H1 (cell line): ENCODE data around the gene FBN2. TPM values are rescaled to one million over a fixed set of nuclear protein-coding genes. Genes with fewer than 3 reads are reported as not detected.

Source experiments
- BACH1 ChIP-seq: IDR thresholded peaks from 2 replicates; pipeline ENCODE4 v1.6.1; 2012; ENCODE audit warnings: low read length, improper control_type of control experiment
- CBX5 ChIP-seq: fragments of 300-800, 300-1000 bp; sonication (generic); IDR thresholded peaks from 2 replicates; pipeline ENCODE4 v1.7.1; 2016; ENCODE audit warnings: antibody characterized with exemption, low read length, low read depth
- EZH2 ChIP-seq: fragments of 200-600 bp; sonication (generic); IDR thresholded peaks from 2 replicates; pipeline ENCODE4 v1.7.1; 2012; ENCODE audit warnings: low read depth, mild to moderate bottlenecking, moderate library complexity, low read length, inconsistent platforms; ENCODE audit not compliant: severe bottlenecking
- GTF2F1 ChIP-seq: IDR thresholded peaks from 2 replicates; pipeline ENCODE4 v1.6.1; 2012; ENCODE audit warnings: low read depth, low read length, improper control_type of control experiment, borderline replicate concordance
- JUND ChIP-seq: IDR thresholded peaks from 2 replicates; pipeline ENCODE4 v1.6.1; 2011; ENCODE audit warnings: mild to moderate bottlenecking, improper control_type of control experiment, low read length
- MAFK ChIP-seq: IDR thresholded peaks from 2 replicates; pipeline ENCODE4 v1.6.1; 2012; ENCODE audit warnings: low read depth, mild to moderate bottlenecking, improper control_type of control experiment, low read length
- SIRT6 ChIP-seq: IDR thresholded peaks from one replicate; pipeline ENCODE4 v1.7.1; 2012; ENCODE audit warnings: low read length, inconsistent platforms
- SP1 ChIP-seq: IDR thresholded peaks from 2 replicates; pipeline ENCODE4 v1.6.1; 2011; ENCODE audit warnings: low read depth, low read length
- TAF1 ChIP-seq: IDR thresholded peaks from 2 replicates; pipeline ENCODE4 v1.6.1; 2011; ENCODE audit warnings: mild to moderate bottlenecking, low read depth, low read length
- TCF12 ChIP-seq: IDR thresholded peaks from 2 replicates; pipeline ENCODE4 v1.6.1; 2011; ENCODE audit warnings: low read depth, mild to moderate bottlenecking, low read length
- ZNF274 ChIP-seq: IDR thresholded peaks from 2 replicates; pipeline ENCODE4 v1.7.0; 2012; ENCODE audit warnings: low read length, borderline replicate concordance; ENCODE audit errors: extremely low read depth
- polyA plus RNA-seq, 7 experiments: library from polyadenylated mRNA; depleted of rRNA in 3 of 7; stranded (reverse) in 5 of 7; unstranded in 2 of 7; fragments of >200 nt in 5 of 7; fragments of 200-250 nt in 2 of 7; gene quantifications; 1 replicate in 5 of 7; 2 replicates in 1 of 7; 4 replicates in 1 of 7; pipeline versions ENCODE4 v1.2.1 to v1.2.3, GENCODE V29; 2011 to 2013; ENCODE audit warnings: missing spikeins in 2 of 7, mixed read lengths in 2 of 7
- total RNA-seq: library from RNA; stranded (reverse); fragmentation: NEBNext Ultra II Directional; extraction: Animal tissue kit (Norgen Biotek cat#: 25700); gene quantifications from 2 replicates; pipeline ENCODE4 v1.2.1, GENCODE V29; 2021
- TF ChIP-seq, protein P1 (sequence below): fragments of 300-600 bp; sonication (generic); IDR thresholded peaks from 2 replicates; pipeline ENCODE4 v1.7.1; 2012; ENCODE audit warnings: low read length, moderate library complexity, mild to moderate bottlenecking, inconsistent platforms; ENCODE audit not compliant: insufficient replicate concordance
- TF ChIP-seq, protein P2 (sequence below): IDR thresholded peaks from 2 replicates; pipeline ENCODE4 v1.6.1; 2011; ENCODE audit warnings: low read depth, mild to moderate bottlenecking, low read length; ENCODE audit not compliant: insufficient read depth

The FBN2 gene
- total and polyA plus RNA-seq, 2 of the 8 experiments (the other 6 are each of a cell fraction or from before 2014, with no cell fraction given) = 14.1 to 16.3 TPM

DNA sequence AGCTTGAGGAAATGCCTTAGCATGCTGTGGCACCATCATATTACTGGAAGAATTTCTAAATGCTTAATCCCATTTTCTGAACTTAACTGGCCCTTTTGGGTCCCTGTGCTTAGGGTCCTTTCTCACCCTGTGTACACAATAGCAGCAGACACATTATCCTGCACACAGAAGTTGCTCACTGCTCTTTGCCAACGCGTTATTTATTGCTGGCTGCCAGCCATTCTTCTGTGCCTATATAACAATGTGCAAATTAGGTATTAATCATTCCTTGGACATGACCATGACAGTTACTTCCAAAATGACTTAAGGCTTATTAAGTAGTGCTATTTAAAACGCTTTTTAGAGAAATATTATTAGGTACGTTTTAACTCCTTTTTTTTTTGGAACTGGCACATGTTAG is 134.7 kb downstream of the FBN2 start (continued):
- TF ChIP-seq, protein P1, sequence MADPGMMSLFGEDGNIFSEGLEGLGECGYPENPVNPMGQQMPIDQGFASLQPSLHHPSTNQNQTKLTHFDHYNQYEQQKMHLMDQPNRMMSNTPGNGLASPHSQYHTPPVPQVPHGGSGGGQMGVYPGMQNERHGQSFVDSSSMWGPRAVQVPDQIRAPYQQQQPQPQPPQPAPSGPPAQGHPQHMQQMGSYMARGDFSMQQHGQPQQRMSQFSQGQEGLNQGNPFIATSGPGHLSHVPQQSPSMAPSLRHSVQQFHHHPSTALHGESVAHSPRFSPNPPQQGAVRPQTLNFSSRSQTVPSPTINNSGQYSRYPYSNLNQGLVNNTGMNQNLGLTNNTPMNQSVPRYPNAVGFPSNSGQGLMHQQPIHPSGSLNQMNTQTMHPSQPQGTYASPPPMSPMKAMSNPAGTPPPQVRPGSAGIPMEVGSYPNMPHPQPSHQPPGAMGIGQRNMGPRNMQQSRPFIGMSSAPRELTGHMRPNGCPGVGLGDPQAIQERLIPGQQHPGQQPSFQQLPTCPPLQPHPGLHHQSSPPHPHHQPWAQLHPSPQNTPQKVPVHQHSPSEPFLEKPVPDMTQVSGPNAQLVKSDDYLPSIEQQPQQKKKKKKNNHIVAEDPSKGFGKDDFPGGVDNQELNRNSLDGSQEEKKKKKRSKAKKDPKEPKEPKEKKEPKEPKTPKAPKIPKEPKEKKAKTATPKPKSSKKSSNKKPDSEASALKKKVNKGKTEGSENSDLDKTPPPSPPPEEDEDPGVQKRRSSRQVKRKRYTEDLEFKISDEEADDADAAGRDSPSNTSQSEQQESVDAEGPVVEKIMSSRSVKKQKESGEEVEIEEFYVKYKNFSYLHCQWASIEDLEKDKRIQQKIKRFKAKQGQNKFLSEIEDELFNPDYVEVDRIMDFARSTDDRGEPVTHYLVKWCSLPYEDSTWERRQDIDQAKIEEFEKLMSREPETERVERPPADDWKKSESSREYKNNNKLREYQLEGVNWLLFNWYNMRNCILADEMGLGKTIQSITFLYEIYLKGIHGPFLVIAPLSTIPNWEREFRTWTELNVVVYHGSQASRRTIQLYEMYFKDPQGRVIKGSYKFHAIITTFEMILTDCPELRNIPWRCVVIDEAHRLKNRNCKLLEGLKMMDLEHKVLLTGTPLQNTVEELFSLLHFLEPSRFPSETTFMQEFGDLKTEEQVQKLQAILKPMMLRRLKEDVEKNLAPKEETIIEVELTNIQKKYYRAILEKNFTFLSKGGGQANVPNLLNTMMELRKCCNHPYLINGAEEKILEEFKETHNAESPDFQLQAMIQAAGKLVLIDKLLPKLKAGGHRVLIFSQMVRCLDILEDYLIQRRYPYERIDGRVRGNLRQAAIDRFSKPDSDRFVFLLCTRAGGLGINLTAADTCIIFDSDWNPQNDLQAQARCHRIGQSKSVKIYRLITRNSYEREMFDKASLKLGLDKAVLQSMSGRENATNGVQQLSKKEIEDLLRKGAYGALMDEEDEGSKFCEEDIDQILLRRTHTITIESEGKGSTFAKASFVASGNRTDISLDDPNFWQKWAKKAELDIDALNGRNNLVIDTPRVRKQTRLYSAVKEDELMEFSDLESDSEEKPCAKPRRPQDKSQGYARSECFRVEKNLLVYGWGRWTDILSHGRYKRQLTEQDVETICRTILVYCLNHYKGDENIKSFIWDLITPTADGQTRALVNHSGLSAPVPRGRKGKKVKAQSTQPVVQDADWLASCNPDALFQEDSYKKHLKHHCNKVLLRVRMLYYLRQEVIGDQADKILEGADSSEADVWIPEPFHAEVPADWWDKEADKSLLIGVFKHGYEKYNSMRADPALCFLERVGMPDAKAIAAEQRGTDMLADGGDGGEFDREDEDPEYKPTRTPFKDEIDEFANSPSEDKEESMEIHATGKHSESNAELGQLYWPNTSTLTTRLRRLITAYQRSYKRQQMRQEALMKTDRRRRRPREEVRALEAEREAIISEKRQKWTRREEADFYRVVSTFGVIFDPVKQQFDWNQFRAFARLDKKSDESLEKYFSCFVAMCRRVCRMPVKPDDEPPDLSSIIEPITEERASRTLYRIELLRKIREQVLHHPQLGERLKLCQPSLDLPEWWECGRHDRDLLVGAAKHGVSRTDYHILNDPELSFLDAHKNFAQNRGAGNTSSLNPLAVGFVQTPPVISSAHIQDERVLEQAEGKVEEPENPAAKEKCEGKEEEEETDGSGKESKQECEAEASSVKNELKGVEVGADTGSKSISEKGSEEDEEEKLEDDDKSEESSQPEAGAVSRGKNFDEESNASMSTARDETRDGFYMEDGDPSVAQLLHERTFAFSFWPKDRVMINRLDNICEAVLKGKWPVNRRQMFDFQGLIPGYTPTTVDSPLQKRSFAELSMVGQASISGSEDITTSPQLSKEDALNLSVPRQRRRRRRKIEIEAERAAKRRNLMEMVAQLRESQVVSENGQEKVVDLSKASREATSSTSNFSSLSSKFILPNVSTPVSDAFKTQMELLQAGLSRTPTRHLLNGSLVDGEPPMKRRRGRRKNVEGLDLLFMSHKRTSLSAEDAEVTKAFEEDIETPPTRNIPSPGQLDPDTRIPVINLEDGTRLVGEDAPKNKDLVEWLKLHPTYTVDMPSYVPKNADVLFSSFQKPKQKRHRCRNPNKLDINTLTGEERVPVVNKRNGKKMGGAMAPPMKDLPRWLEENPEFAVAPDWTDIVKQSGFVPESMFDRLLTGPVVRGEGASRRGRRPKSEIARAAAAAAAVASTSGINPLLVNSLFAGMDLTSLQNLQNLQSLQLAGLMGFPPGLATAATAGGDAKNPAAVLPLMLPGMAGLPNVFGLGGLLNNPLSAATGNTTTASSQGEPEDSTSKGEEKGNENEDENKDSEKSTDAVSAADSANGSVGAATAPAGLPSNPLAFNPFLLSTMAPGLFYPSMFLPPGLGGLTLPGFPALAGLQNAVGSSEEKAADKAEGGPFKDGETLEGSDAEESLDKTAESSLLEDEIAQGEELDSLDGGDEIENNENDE = no peak
- TF ChIP-seq TCF12 = no peak
- no peak for TF ChIP-seq BACH1
- TF ChIP-seq MAFK = no peak
- TF ChIP-seq, protein P2, sequence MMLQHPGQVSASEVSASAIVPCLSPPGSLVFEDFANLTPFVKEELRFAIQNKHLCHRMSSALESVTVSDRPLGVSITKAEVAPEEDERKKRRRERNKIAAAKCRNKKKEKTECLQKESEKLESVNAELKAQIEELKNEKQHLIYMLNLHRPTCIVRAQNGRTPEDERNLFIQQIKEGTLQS = no peak
- no peak for TF ChIP-seq JUND
- no peak for TF ChIP-seq ZNF274
- TF ChIP-seq SP1 = no peak
- TF ChIP-seq CBX5 = no peak
- TF ChIP-seq GTF2F1 = no peak
- TF ChIP-seq EZH2 = no peak
- TF ChIP-seq TAF1 = no peak
- no peak for TF ChIP-seq SIRT6
